Endodermal cell (in vitro differentiated cells): ENCODE results near the gene NXPH2. TPM values are rescaled to one million over a fixed set of nuclear protein-coding genes. Genes with fewer than 3 reads are reported as not detected.

Source experiments
- DNase-seq: peaks from one replicate; pipeline ENCODE4 v3.0.0-alpha.2; 2017
- H3K27ac ChIP-seq: 2 replicates; pipeline ENCODE4 v1.5.1; 2013; ENCODE audit warnings: mild to moderate bottlenecking, low read depth, low read length, moderate library complexity
- H3K27me3 ChIP-seq: 2 replicates; pipeline ENCODE4 v1.6.1; 2013; ENCODE audit warnings: mild to moderate bottlenecking, low read length, moderate library complexity; ENCODE audit not compliant: insufficient read depth, control insufficient read depth, poor library complexity, severe bottlenecking
- H3K36me3 ChIP-seq: 2 replicates; pipeline ENCODE4 v1.7.0; 2013; ENCODE audit warnings: mild to moderate bottlenecking, low read length, moderate library complexity; ENCODE audit not compliant: control insufficient read depth, insufficient read depth
- H3K4me1 ChIP-seq: one replicate; pipeline ENCODE4 v1.7.0; 2013; ENCODE audit warnings: low read length; ENCODE audit not compliant: control insufficient read depth, insufficient read depth
- H3K4me3 ChIP-seq: 2 replicates; pipeline ENCODE4 v1.5.1; 2013; ENCODE audit warnings: mild to moderate bottlenecking, low read length, moderate library complexity
- H3K9ac ChIP-seq: 2 replicates; pipeline ENCODE4 v1.6.1; 2013; ENCODE audit warnings: mild to moderate bottlenecking, low read length, moderate library complexity; ENCODE audit not compliant: poor library complexity, severe bottlenecking; ENCODE audit errors: extremely low read depth
- H3K9me3 ChIP-seq: 2 replicates; pipeline ENCODE4 v1.6.1; 2013; ENCODE audit warnings: mild to moderate bottlenecking, low read length, moderate library complexity; ENCODE audit not compliant: control insufficient read depth
- H3K27ac Mint-ChIP-seq: 2 replicates; pipeline ENCODE4 v1.8.0; 2020; ENCODE audit warnings: mixed read lengths
- H3K27me3 Mint-ChIP-seq: 2 replicates; pipeline ENCODE4 v1.8.0; 2021; ENCODE audit warnings: mild to moderate bottlenecking, mixed read lengths; ENCODE audit not compliant: insufficient read depth
- H3K36me3 Mint-ChIP-seq: 2 replicates; pipeline ENCODE4 v1.8.0; 2020; ENCODE audit warnings: low read depth, mixed read lengths
- H3K4me1 Mint-ChIP-seq: 2 replicates; pipeline ENCODE4 v1.8.0; 2020; ENCODE audit warnings: mixed read lengths
- H3K4me3 Mint-ChIP-seq: 2 replicates; pipeline ENCODE4 v1.8.0; 2020; ENCODE audit warnings: mild to moderate bottlenecking, moderate library complexity, mixed read lengths
- H3K9me3 Mint-ChIP-seq: 2 replicates; pipeline ENCODE4 v1.8.0; 2020; ENCODE audit warnings: mild to moderate bottlenecking, mixed read lengths
- WGBS, 2 experiments: methylation state at CpG; one replicate each; pipeline versions ENCODE4 v1.1.5 to v1.1.7; 2013; ENCODE audit warnings: missing lambda C conversion rate in 2 of 2, mixed read lengths in 1 of 2; ENCODE audit not compliant: insufficient coverage in 1 of 2, insufficient read length in 1 of 2; 5-methylcytosine and 5-hydroxymethylcytosine counted together
- total RNA-seq, 2 donors: library from RNA; stranded (reverse); fragmentation: NEBNext Ultra II Directional in 1 of 2; extraction: Animal tissue kit (Norgen Biotek cat#: 25700) in 1 of 2; gene quantifications; 2 replicates in 1 of 2; 3 replicates in 1 of 2; pipeline ENCODE4 v1.2.1, GENCODE V29; 2021
- TF ChIP-seq, protein P1 (sequence below): fragments of 200-600 bp; sonication (generic); conservative IDR thresholded peaks from 2 replicates; pipeline ENCODE4 v1.5.0; 2021; ENCODE audit warnings: antibody characterized with exemption, mild to moderate bottlenecking

Gene NXPH2
- total RNA-seq, 2 donors from 2014 or later, result 3.7 to 4.8 TPM

DNA sequence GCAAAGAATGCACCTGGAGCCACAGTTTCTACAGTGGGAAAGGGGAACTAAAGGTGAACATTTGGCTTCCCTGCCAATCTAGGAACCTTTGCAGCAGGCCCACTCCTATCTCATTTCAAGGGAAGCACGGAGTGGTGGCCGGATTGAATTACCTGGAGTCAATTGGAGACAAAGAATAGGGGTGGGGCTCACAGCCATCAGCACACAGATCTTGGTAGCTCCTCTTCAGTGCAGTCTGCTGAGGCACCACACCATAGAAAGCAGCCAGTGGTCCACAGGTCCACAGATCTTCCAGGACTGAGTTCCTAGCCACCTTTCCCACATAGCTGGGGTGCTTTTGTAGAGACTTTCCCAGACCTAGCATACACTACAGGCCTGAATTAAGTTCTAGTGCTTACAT, 43.5 kb upstream of the NXPH2 start:
- Histone ChIP-seq H3K27me3 (no peaks in the 10 kb centered on the region), H3K4me1 (no peaks in the 10 kb centered on the region), H3K27ac (no peak overlapping the region), H3K4me3 (no peak overlapping the region), H3K9ac (no peak overlapping the region), H3K9me3 (no peaks in the 10 kb centered on the region), H3K36me3 (no peaks in the 10 kb centered on the region)
- no peak overlapping the region for H3K4me3 Mint-ChIP-seq
- H3K4me1 Mint-ChIP-seq, result peaks cover 3% of the 10 kb centered on the region
- WGBS, 2 experiments, result 69 to 100% methylated on average over 1 to 2 of the region's 2 CpGs
- peak; percentile 73 for DNase-seq
- no peaks in the 10 kb centered on the region for H3K27me3 Mint-ChIP-seq
- H3K27ac Mint-ChIP-seq, result no peak overlapping the region
- TF ChIP-seq, protein P1, sequence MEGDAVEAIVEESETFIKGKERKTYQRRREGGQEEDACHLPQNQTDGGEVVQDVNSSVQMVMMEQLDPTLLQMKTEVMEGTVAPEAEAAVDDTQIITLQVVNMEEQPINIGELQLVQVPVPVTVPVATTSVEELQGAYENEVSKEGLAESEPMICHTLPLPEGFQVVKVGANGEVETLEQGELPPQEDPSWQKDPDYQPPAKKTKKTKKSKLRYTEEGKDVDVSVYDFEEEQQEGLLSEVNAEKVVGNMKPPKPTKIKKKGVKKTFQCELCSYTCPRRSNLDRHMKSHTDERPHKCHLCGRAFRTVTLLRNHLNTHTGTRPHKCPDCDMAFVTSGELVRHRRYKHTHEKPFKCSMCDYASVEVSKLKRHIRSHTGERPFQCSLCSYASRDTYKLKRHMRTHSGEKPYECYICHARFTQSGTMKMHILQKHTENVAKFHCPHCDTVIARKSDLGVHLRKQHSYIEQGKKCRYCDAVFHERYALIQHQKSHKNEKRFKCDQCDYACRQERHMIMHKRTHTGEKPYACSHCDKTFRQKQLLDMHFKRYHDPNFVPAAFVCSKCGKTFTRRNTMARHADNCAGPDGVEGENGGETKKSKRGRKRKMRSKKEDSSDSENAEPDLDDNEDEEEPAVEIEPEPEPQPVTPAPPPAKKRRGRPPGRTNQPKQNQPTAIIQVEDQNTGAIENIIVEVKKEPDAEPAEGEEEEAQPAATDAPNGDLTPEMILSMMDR, result no peak
- H3K36me3 Mint-ChIP-seq, result no peaks in the 10 kb centered on the region
- no peaks in the 10 kb centered on the region for H3K9me3 Mint-ChIP-seq

DNA sequence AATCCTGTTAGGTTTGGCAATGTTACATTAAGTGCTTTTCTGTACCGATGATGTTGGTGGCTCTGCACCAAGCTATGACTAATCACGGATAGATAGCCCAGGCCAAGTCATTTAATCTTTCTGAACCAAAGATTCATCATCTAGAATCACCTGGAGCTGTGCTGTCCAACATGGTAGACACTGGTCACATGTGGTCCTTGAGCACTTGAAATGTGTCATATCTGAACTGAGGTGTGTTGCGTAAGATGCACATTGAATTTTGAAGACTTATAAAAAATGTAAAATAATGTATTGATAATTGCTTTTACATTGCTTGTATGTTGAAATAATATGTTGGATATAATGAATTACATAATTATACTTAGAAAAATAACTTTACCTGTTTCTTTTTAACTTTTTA, 39.8 kb upstream of the NXPH2 start:
- Mint-ChIP-seq H3K4me1 (peaks cover 3% of the 10 kb centered on the region), H3K9me3 (no peaks in the 10 kb centered on the region), H3K4me3 (no peak overlapping the region), H3K27me3 (no peaks in the 10 kb centered on the region), H3K36me3 (no peaks in the 10 kb centered on the region), H3K27ac (no peak overlapping the region)
- Histone ChIP-seq H3K27me3 (no peaks in the 10 kb centered on the region), H3K9me3 (no peaks in the 10 kb centered on the region), H3K9ac (no peak overlapping the region), H3K4me1 (no peaks in the 10 kb centered on the region), H3K27ac (no peak overlapping the region), H3K4me3 (no peak overlapping the region), H3K36me3 (no peaks in the 10 kb centered on the region)
- 96 to 100% methylated on average over 2 to 3 of the region's 3 CpGs for WGBS, 2 experiments
- no peak for DNase-seq
- TF ChIP-seq, protein P1, result no peak

DNA sequence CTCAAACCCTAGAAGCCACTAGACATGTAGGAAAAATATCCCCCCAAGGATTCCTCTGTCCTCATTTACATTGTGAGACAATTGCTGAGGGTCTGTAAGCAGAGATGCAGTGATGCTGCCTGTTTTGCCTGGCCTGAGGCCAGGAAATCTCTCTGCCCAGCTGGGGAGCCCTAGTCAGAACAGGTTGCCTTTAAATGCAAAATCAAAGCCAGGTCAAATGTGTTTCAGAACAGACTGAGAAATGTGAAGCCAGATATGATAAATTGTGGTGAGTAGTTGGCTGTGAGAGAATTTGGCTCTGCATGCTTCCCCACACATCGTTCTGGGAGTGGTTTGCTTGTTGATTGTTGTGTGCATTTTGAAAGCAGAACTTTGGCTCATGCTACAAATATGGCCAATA, 38.4 kb upstream of the NXPH2 start:
- Mint-ChIP-seq H3K36me3 (no peaks in the 10 kb centered on the region), H3K4me3 (no peak overlapping the region), H3K27ac (no peak overlapping the region), H3K27me3 (no peaks in the 10 kb centered on the region), H3K4me1 (peaks cover 4% of the 10 kb centered on the region), H3K9me3 (no peaks in the 10 kb centered on the region)
- Histone ChIP-seq H3K9ac (no peak overlapping the region), H3K36me3 (no peaks in the 10 kb centered on the region), H3K27me3 (no peaks in the 10 kb centered on the region), H3K9me3 (no peaks in the 10 kb centered on the region), H3K27ac (no peak overlapping the region), H3K4me1 (no peaks in the 10 kb centered on the region), H3K4me3 (no peak overlapping the region)
- DNase-seq, result no peak
- 77% methylated on average over 1 of the region's 1 CpG; no CpG with 5 or more reads in 1 of the 2 experiments for WGBS, 2 experiments
- TF ChIP-seq, protein P1, result no peak
